ENCODE results near the gene NCOA5.

DNA sequence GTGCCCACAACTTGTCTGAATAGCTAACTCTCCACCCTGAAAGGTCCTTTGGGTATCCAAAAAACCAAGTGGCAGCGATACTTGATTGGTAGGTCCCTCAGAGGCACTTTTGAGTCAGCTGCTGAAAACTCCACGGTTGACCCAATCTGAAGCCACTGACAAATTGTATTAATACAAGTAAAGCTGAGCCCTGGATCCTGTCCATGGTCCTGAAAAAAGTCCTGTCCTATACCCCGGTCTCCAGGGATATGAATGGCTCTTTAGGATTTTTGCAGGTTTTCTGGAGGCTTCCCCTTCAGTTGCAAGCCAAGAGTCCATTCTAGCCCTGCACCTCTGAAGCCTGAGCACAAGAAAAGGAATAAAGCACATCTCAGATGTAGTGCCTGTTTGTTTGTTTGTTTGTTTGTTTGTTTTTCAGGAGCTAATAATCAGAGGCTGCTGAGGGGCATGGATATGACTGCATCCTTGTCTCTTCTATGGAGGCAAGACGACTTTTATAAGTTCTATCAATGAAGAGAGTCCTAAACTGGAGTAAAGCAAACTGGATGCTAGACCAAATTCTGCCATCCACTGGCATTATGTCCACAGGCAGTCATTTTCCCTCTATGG lies 62.4 kb downstream of the NCOA5 start:
- TF ChIP-seq, protein P1, sequence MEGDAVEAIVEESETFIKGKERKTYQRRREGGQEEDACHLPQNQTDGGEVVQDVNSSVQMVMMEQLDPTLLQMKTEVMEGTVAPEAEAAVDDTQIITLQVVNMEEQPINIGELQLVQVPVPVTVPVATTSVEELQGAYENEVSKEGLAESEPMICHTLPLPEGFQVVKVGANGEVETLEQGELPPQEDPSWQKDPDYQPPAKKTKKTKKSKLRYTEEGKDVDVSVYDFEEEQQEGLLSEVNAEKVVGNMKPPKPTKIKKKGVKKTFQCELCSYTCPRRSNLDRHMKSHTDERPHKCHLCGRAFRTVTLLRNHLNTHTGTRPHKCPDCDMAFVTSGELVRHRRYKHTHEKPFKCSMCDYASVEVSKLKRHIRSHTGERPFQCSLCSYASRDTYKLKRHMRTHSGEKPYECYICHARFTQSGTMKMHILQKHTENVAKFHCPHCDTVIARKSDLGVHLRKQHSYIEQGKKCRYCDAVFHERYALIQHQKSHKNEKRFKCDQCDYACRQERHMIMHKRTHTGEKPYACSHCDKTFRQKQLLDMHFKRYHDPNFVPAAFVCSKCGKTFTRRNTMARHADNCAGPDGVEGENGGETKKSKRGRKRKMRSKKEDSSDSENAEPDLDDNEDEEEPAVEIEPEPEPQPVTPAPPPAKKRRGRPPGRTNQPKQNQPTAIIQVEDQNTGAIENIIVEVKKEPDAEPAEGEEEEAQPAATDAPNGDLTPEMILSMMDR (IDR thresholded peaks at IDR 0.05), result no peak
- no peak for TF ChIP-seq EZH2 (IDR thresholded peaks at IDR 0.05)
